Spleen (tissue), 11 donors: ENCODE measurements around the gene SAP30BP. TPM values are rescaled to one million over a fixed set of nuclear protein-coding genes. Genes with fewer than 3 reads are reported as not detected.
"Not testable (repeated sequence)": the region's sequence is repeated elsewhere in the genome, so short reads cannot be mapped to it uniquely, and the experiment has no call there.

ENCODE experiments used
- DNase-seq: peaks from one replicate; pipeline ENCODE4 v3.0.0-alpha.2; 2020
- H3K27ac ChIP-seq, 8 donors: fragments of 200-600 bp; sonication (generic) in 7 of 8; 1 replicate in 4 of 8; 2 replicates in 4 of 8; pipeline versions ENCODE4 v1.5.0 to v1.8.0; 2016 to 2021; ENCODE audit warnings: inconsistent platforms in 4 of 8, mild to moderate bottlenecking in 4 of 8, moderate library complexity in 1 of 8
- H3K27me3 ChIP-seq, 7 donors: fragments of 200-600 bp; sonication (generic) in 6 of 7; replicated peaks in 1 of 7; 1 replicate in 4 of 7; 2 replicates in 3 of 7; pipeline versions ENCODE4 v1.5.0 to v1.8.0; 2016 to 2021; ENCODE audit warnings: inconsistent platforms in 3 of 7, mild to moderate bottlenecking in 1 of 7
- H3K36me3 ChIP-seq, 6 donors: fragments of 200-600 bp; sonication (generic) in 5 of 6; 1 replicate in 4 of 6; 2 replicates in 2 of 6; pipeline versions ENCODE4 v1.5.0 to v1.8.0; 2016 to 2021; ENCODE audit warnings: inconsistent platforms in 2 of 6
- H3K4me1 ChIP-seq, 6 donors: fragments of 200-600 bp; sonication (generic) in 5 of 6; 1 replicate in 3 of 6; 2 replicates in 3 of 6; pipeline versions ENCODE4 v1.5.0 to v1.8.0; 2016 to 2021; ENCODE audit warnings: inconsistent platforms in 3 of 6
- H3K4me3 ChIP-seq, 8 donors: fragments of 200-600 bp; sonication (generic) in 7 of 8; 1 replicate in 4 of 8; 2 replicates in 4 of 8; pipeline versions ENCODE4 v1.5.0 to v1.8.0; 2016 to 2021; ENCODE audit warnings: inconsistent platforms in 4 of 8, mild to moderate bottlenecking in 4 of 8, moderate library complexity in 2 of 8
- H3K9me3 ChIP-seq, 8 donors: fragments of 200-600 bp; sonication (generic) in 7 of 8; 1 replicate in 4 of 8; 2 replicates in 4 of 8; pipeline versions ENCODE4 v1.5.0 to v1.8.0; 2016 to 2021; ENCODE audit warnings: inconsistent platforms in 4 of 8
- POLR2A ChIP-seq, 3 donors: fragments of 450-650 bp; IDR thresholded peaks; one replicate each; pipeline ENCODE4 v1.5.1; 2017; ENCODE audit warnings: antibody characterized with exemption in 3 of 3, mild to moderate bottlenecking in 1 of 3
- POLR2AphosphoS5 ChIP-seq, 3 donors: sonication (generic); formaldehyde crosslinking; IDR thresholded peaks; one replicate each; pipeline ENCODE4 v1.5.1; 2017; ENCODE audit warnings: antibody characterized with exemption in 3 of 3
- WGBS, 5 donors: extraction: QIAGEN DNeasy Blood & Tissue Kit in 3 of 5; methylation state at CpG; one replicate each; pipeline versions ENCODE4 v1.1.5 to v1.1.7; 2013 to 2018; 5-methylcytosine and 5-hydroxymethylcytosine counted together
- intact Hi-C: fragments of 100-400 bp; cut with DNase I; formaldehyde crosslinking; loops from one replicate; pipeline ENCODE4 v1.15.0; 2023; ENCODE audit warnings: low total_unique reads
- polyA plus RNA-seq, 3 donors: library from polyadenylated mRNA; stranded (reverse); fragments of 200-250 nt; gene quantifications; one replicate each; pipeline ENCODE4 v1.2.1, GENCODE V29; 2013
- total RNA-seq, 7 donors: library from RNA; depleted of rRNA in 3 of 7; stranded (reverse); fragments of >200 nt in 3 of 7; fragmentation: NEBNext Ultra II Directional in 4 of 7; extraction: Animal tissue kit (Norgen Biotek cat#: 25700) in 4 of 7; gene quantifications; one replicate each; pipeline versions ENCODE4 v1.1.0 to v1.2.1, GENCODE V29; 2016 to 2021
- TF ChIP-seq, protein P1 (sequence below), 11 experiments: fragments of 200-600 bp in 7 of 11; fragments of 450-650 bp in 4 of 11; sonication (generic) in 4 of 11; IDR thresholded peaks in 8 of 11; conservative IDR thresholded peaks in 3 of 11; 1 replicate in 7 of 11; 2 replicates in 4 of 11; pipeline versions ENCODE4 v1.4.0 to v1.8.0; 2016 to 2021; ENCODE audit warnings: antibody characterized with exemption in 11 of 11, inconsistent platforms in 4 of 11, mild to moderate bottlenecking in 1 of 11
- donor health status: healthy with polysubstance abuse.
- donor health status: DM: no; HTN: no; CAD: no; lungs with moderate emphysema.
- donor health status: DM: no; HTN: no; CAD: no.
- donor health status: Bipolar disorder and iron deficiency.
- donor health status: healthy.
- donor health status: DM: no; HTN: no; CAD: no.
- donor health status: DM: yes; HTN: yes; CAD: no.

The SAP30BP gene
- total and polyA plus RNA-seq, 10 donors = 53.8 to 110 (median 75.4) TPM

DNA sequence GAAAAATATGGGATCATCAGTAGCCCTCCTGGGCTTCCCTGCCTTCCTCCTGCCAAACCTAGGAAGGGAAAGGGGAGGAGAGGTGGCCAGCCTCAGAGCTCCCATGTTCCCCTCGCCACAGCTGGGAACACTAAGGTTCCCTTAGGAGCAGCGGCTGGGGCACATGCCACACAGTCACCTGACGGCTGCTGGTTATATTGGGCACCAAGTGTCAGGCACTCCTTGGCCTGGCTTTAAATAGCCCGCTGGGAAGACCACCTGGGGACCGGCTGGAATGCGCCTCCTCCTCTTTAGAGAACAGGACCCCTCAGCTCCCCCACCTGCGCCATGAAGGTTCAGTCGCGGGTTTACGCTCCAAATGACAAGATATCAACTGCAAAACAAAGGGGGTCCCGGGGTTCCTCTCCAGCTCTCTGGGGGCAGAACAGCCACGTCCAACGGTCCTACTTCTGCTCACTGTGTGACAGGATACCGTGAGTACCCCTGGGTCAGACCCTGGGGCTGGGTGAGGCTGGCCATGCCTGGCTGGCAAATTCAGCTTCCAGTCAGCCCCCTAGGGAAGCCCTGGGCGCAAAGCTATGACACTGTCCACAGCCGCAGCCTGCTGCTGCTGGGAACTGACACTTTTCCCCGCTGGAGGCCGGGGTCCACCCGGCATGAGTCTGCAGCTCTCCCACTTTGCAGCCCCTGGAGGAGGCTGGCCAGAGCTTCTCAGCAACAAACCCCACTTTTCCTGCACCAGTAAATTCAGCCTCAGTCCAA is 30.6 kb upstream of the SAP30BP start:
- intact Hi-C loops = no loop called here
- Histone ChIP-seq H3K4me1 (peaks cover 14 to 24% (median 21%) of the 10 kb centered on the region in 6 donors), H3K27ac (no peak overlapping the region), H3K9me3 (no peaks in the 10 kb centered on the region), H3K27me3 (no peaks in the 10 kb centered on the region), H3K36me3 (peaks cover 0 to 54% (median 10%) of the 10 kb centered on the region in 6 donors), H3K4me3 (no peak overlapping the region)
- TF ChIP-seq POLR2A (IDR thresholded peaks at IDR 0.05) (no peak), POLR2AphosphoS5 (IDR thresholded peaks at IDR 0.05) (no peak)
- TF ChIP-seq, protein P1, sequence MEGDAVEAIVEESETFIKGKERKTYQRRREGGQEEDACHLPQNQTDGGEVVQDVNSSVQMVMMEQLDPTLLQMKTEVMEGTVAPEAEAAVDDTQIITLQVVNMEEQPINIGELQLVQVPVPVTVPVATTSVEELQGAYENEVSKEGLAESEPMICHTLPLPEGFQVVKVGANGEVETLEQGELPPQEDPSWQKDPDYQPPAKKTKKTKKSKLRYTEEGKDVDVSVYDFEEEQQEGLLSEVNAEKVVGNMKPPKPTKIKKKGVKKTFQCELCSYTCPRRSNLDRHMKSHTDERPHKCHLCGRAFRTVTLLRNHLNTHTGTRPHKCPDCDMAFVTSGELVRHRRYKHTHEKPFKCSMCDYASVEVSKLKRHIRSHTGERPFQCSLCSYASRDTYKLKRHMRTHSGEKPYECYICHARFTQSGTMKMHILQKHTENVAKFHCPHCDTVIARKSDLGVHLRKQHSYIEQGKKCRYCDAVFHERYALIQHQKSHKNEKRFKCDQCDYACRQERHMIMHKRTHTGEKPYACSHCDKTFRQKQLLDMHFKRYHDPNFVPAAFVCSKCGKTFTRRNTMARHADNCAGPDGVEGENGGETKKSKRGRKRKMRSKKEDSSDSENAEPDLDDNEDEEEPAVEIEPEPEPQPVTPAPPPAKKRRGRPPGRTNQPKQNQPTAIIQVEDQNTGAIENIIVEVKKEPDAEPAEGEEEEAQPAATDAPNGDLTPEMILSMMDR (IDR thresholded peaks at IDR 0.05 in 8 of 11, conservative IDR thresholded peaks at IDR 0.05 in 3 of 11) = no peak
- 92 to 97% (median 94%) methylated on average over 10 to 19 of the region's 19 CpGs for WGBS, 5 donors
- DNase-seq = peak; percentile 57

DNA sequence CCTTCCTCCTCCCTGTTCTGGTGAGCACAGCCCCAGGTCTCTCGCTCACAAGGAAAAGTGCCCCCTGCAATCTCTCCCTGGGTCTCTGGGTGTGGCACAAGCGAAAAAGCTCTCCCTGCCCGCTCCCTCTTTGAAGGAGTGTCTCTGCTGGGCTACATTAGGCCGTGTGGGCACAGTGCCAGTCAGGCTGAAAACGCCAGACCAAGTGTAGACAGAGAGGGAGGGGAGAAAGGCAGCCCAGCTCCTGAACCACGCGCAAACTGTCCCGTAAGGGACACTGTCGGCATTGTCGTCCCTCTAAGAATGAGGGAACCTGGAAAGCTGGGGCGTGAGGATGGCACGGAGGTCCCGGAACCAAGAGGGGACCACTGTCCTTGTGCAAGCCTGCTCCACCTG is 30.0 kb upstream of the SAP30BP start:
- no peaks in the 10 kb centered on the region for H3K27me3 ChIP-seq
- no peak overlapping the region for H3K27ac ChIP-seq
- no peak for DNase-seq

DNA sequence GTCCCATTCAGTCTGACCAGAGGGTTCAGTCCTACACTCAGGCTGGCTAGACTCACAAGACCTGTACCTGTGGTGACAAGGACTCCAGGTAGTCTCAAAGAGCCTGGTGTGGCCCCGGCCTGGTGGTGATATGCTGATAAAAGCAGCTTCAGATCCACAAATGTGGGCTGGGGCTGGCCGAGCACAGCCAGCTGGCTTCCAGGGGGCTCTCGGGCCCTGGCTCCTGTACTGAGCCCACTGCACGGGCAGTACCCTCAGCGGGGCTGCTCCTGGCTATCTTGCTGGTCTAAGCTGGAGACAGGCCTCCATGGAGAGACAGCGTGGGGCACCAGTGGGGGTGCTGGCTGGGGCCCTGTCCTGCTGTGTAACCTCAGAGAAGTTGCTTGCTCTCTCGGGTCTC is 29.6 kb upstream of the SAP30BP start:
- peak; percentile 65 for DNase-seq
- H3K4me1 ChIP-seq = peaks cover 14 to 29% (median 20%) of the 10 kb centered on the region in 6 donors
- H3K27me3 ChIP-seq = no peaks in the 10 kb centered on the region
- intact Hi-C loops = no loop called here
- H3K9me3 ChIP-seq = no peaks in the 10 kb centered on the region
- TF ChIP-seq POLR2AphosphoS5 (IDR thresholded peaks at IDR 0.05) = no peak
- no peak for TF ChIP-seq POLR2A (IDR thresholded peaks at IDR 0.05)
- TF ChIP-seq, protein P1 (IDR thresholded peaks at IDR 0.05 in 8 of 11, conservative IDR thresholded peaks at IDR 0.05 in 3 of 11) = no peak
- 89 to 96% (median 93%) methylated on average over 3 to 7 of the region's 7 CpGs for WGBS, 5 donors
- H3K4me3 ChIP-seq = no peak overlapping the region
- no peak overlapping the region for H3K27ac ChIP-seq
- H3K36me3 ChIP-seq = peaks cover 0 to 62% (median 11%) of the 10 kb centered on the region in 6 donors

More for the DNA sequence above, 30.0 kb upstream of the SAP30BP start:
- intact Hi-C loops = no loop called here
- Histone ChIP-seq H3K4me3 (no peak overlapping the region), H3K36me3 (peaks cover 0 to 58% (median 11%) of the 10 kb centered on the region in 6 donors), H3K4me1 (peaks cover 14 to 27% (median 21%) of the 10 kb centered on the region in 6 donors), H3K9me3 (no peaks in the 10 kb centered on the region)
- 85 to 94% (median 92%) methylated on average over 13 of the region's 13 CpGs for WGBS, 5 donors
- TF ChIP-seq POLR2AphosphoS5 (IDR thresholded peaks at IDR 0.05) (no peak), POLR2A (IDR thresholded peaks at IDR 0.05) (no peak)
- TF ChIP-seq, protein P1 (IDR thresholded peaks at IDR 0.05 in 8 of 11, conservative IDR thresholded peaks at IDR 0.05 in 3 of 11) = no peak

DNA sequence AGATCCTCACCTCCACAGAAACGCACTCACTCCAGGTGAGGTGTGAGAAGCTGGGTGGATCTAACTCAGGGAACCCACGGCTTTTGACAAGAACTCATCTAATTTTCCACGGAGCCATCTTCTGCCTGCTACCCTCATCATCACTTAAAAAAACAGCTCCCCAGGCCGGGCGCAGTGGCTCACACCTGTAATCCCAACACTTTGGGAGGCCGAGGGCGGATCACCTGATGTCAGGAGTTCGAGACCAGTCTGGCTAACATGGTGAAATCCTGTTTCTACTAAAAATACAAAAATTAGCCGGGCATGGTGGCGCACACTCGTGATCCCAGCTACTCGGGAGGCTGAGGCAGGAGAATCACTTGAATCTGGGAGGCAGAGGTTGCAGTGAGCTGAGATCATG is 29.1 kb upstream of the SAP30BP start:
- WGBS, 5 donors = 94 to 98% (median 95%) methylated on average over 12 of the region's 12 CpGs
- H3K27me3 ChIP-seq, H3K27ac ChIP-seq, intact Hi-C loops, H3K9me3 ChIP-seq, H3K4me3 ChIP-seq, DNase-seq: not testable (repeated sequence)
- H3K4me1 ChIP-seq = peaks cover 12 to 26% (median 15%) of the 10 kb centered on the region in 6 donors
- H3K36me3 ChIP-seq = peaks cover 0 to 67% (median 11%) of the 10 kb centered on the region in 6 donors
